Measurements from ENCODE around the gene RTN4RL1.

The RTN4RL1 gene

GRCh38 chr17:2034157-2034556 is 9.0 kb upstream of the RTN4RL1 start:
- in situ Hi-C loops (cut with MboI; ENCODE audit: low pct_unique_long_range_greater_than_20kb, low sequenced_read_pairs), result loop anchor here (10.0 kb wide), 1 partner anchor 119 kb away; no protein-coding TSS in a partner anchor
- DNase-seq, result peak; percentile 77

- no peak for DNase-seq
- in situ Hi-C loops (cut with MboI; ENCODE audit: low pct_unique_long_range_greater_than_20kb, low sequenced_read_pairs), result loop anchor here (10.0 kb wide), 1 partner anchor 118 kb away; no protein-coding TSS in a partner anchor
Observed at GRCh38 chr17:2033153-2033552, 8.0 kb upstream of the RTN4RL1 start.

- no peak for DNase-seq
- in situ Hi-C loops (cut with MboI; ENCODE audit: low pct_unique_long_range_greater_than_20kb, low sequenced_read_pairs), result loop anchor here (10.0 kb wide), 1 partner anchor 116 kb away; no protein-coding TSS in a partner anchor
Observed at GRCh38 chr17:2030779-2031163, 5.6 kb upstream of the RTN4RL1 start.

- peak; percentile 83 for DNase-seq
- in situ Hi-C loops (cut with MboI; ENCODE audit: low pct_unique_long_range_greater_than_20kb, low sequenced_read_pairs), result loop anchor here (10.0 kb wide), 1 partner anchor 115 kb away; no protein-coding TSS in a partner anchor
Observed at GRCh38 chr17:2029911-2030778, 5.0 kb upstream of the RTN4RL1 start, which contains the start of gene DPH1. Gene DPH1, plus strand, starts transcription at chr17:2030153. Its CDS starts 17 bp downstream, at chr17:2030170.

GRCh38 chr17:2028737-2029136 is 3.6 kb upstream of the RTN4RL1 start:
- in situ Hi-C loops (cut with MboI; ENCODE audit: low pct_unique_long_range_greater_than_20kb, low sequenced_read_pairs), result no loop called here
- no peak for DNase-seq

- in situ Hi-C loops (cut with MboI; ENCODE audit: low pct_unique_long_range_greater_than_20kb, low sequenced_read_pairs), result no loop called here
- no peak for DNase-seq
Observed at GRCh38 chr17:2028234-2028614, 3.1 kb upstream of the RTN4RL1 start.

GRCh38 chr17:2027528-2028233 is 2.5 kb upstream of the RTN4RL1 start:
- no peak for DNase-seq

GRCh38 chr17:2025622-2026309 is 632 bp upstream of the RTN4RL1 start:
- DNase-seq, result peak; percentile 88
- in situ Hi-C loops (cut with MboI; ENCODE audit: low pct_unique_long_range_greater_than_20kb, low sequenced_read_pairs), result no loop called here

More at GRCh38 chr17:2027528-2028233, 2.5 kb upstream of the RTN4RL1 start:
- in situ Hi-C loops (cut with MboI; ENCODE audit: low pct_unique_long_range_greater_than_20kb, low sequenced_read_pairs), result no loop called here

GRCh38 chr17:2024572-2025219 is 438 bp downstream of the RTN4RL1 start:
- in situ Hi-C loops (cut with MboI; ENCODE audit: low pct_unique_long_range_greater_than_20kb, low sequenced_read_pairs), result no loop called here

GRCh38 chr17:2023692-2024571 is 1.2 kb downstream of the RTN4RL1 start:
- peak; percentile 85 for DNase-seq
- in situ Hi-C loops (cut with MboI; ENCODE audit: low pct_unique_long_range_greater_than_20kb, low sequenced_read_pairs), result no loop called here

More at GRCh38 chr17:2024572-2025219, 438 bp downstream of the RTN4RL1 start:
- peak; percentile 35 for DNase-seq

GRCh38 chr17:2023256-2023655 is 1.9 kb downstream of the RTN4RL1 start:
- in situ Hi-C loops (cut with MboI; ENCODE audit: low pct_unique_long_range_greater_than_20kb, low sequenced_read_pairs), result no loop called here
- peak; percentile 58 for DNase-seq

GRCh38 chr17:2022647-2023240 is 2.4 kb downstream of the RTN4RL1 start:
- in situ Hi-C loops (cut with MboI; ENCODE audit: low pct_unique_long_range_greater_than_20kb, low sequenced_read_pairs), result no loop called here
- peak; percentile 79 for DNase-seq

- in situ Hi-C loops (cut with MboI; ENCODE audit: low pct_unique_long_range_greater_than_20kb, low sequenced_read_pairs), result no loop called here
Observed at GRCh38 chr17:2020721-2021120, 4.4 kb downstream of the RTN4RL1 start.

GRCh38 chr17:2019723-2020122 is 5.4 kb downstream of the RTN4RL1 start:
- in situ Hi-C loops (cut with MboI; ENCODE audit: low pct_unique_long_range_greater_than_20kb, low sequenced_read_pairs), result no loop called here
- DNase-seq, result no peak

More at GRCh38 chr17:2020721-2021120, 4.4 kb downstream of the RTN4RL1 start:
- peak; percentile 24 for DNase-seq

GRCh38 chr17:2018716-2019510 is 6.2 kb downstream of the RTN4RL1 start:
- in situ Hi-C loops (cut with MboI; ENCODE audit: low pct_unique_long_range_greater_than_20kb, low sequenced_read_pairs), result no loop called here
- no peak for DNase-seq

- in situ Hi-C loops (cut with MboI; ENCODE audit: low pct_unique_long_range_greater_than_20kb, low sequenced_read_pairs), result no loop called here
- peak; percentile 17 for DNase-seq
Observed at GRCh38 chr17:2017274-2017941, 7.7 kb downstream of the RTN4RL1 start.
